GM21576 (cell line): ENCODE results near the gene USP17L22.
"Not testable (repeated sequence)": the region's sequence is repeated elsewhere in the genome, so short reads cannot be mapped to it uniquely, and the experiment has no call there.

Experiments
- ATAC-seq: cut with Tn5 transposase; IDR thresholded peaks from one replicate; pipeline ENCODE4 v1.9.1; 2021; ENCODE audit warnings: mild to moderate bottlenecking, moderate library complexity; ENCODE audit not compliant: unreplicated experiment

Gene USP17L22

GRCh38 chr4:9267319-9267718 lies at the start of gene USP17L22:
Gene USP17L22 (plus strand): TSS chr4:9267619. CDS start chr4:9267619, 0 bp downstream.
- ATAC-seq: not testable (repeated sequence)

GRCh38 chr4:9219852-9220251 lies 47.6 kb upstream of the USP17L22 start, which contains the start of gene USP17L12:
Gene USP17L12 (plus strand): TSS chr4:9220152. CDS start chr4:9220152, 0 bp downstream.
- ATAC-seq: not testable (repeated sequence)

- ATAC-seq: not testable (repeated sequence)
Measured at GRCh38 chr4:9224596-9224995, 42.8 kb upstream of the USP17L22 start, which contains the start of gene USP17L13. Gene USP17L13 (plus strand): TSS chr4:9224896. CDS start chr4:9224896, 0 bp downstream.

- not testable (repeated sequence) for ATAC-seq
Measured at GRCh38 chr4:9230249-9230648, 37.2 kb upstream of the USP17L22 start.

- ATAC-seq: not testable (repeated sequence)
Measured at GRCh38 chr4:9234085-9234484, 33.3 kb upstream of the USP17L22 start, which contains the start of gene USP17L15. Gene USP17L15 (plus strand): TSS chr4:9234385. CDS start chr4:9234385, 0 bp downstream.

- not testable (repeated sequence) for ATAC-seq
Measured at GRCh38 chr4:9238461-9238860, 29.0 kb upstream of the USP17L22 start.

GRCh38 chr4:9243579-9243978 lies 23.8 kb upstream of the USP17L22 start, which contains the start of gene USP17L17:
Gene USP17L17 (plus strand): TSS chr4:9243879. CDS start chr4:9243879, 0 bp downstream.
- not testable (repeated sequence) for ATAC-seq

GRCh38 chr4:9247953-9248680 lies 19.3 kb upstream of the USP17L22 start, which contains the start of gene USP17L18:
Gene USP17L18 (plus strand): TSS chr4:9248630. CDS start chr4:9248630, 0 bp downstream.
- not testable (repeated sequence) for ATAC-seq

GRCh38 chr4:9253078-9253477 lies 14.3 kb upstream of the USP17L22 start, which contains the start of gene USP17L19:
Gene USP17L19 (plus strand): TSS chr4:9253378. CDS start chr4:9253378, 0 bp downstream.
- ATAC-seq: not testable (repeated sequence)

GRCh38 chr4:9257824-9258223 lies 9.6 kb upstream of the USP17L22 start, which contains the start of gene USP17L20:
Gene USP17L20 (plus strand): TSS chr4:9258124. CDS start chr4:9258124, 0 bp downstream.
- ATAC-seq: not testable (repeated sequence)

- ATAC-seq: not testable (repeated sequence)
Measured at GRCh38 chr4:9262572-9262971, 4.8 kb upstream of the USP17L22 start, which contains the start of gene USP17L21. Gene USP17L21 (plus strand): TSS chr4:9262872. CDS start chr4:9262872, 0 bp downstream.

- ATAC-seq: not testable (repeated sequence)
Measured at GRCh38 chr4:9271719-9272118, 4.3 kb downstream of the USP17L22 start.
